Measurements from ENCODE around the gene TRAF3.

TRAF3 gene

GRCh38 chr14:102900631-102901571 lies 123.7 kb downstream of the TRAF3 start:
- no peak overlapping the region for H3K9ac ChIP-seq (ENCODE audit: insufficient read length, low read depth)
- no peak overlapping the region for H3K4me3 ChIP-seq (ENCODE audit: insufficient read length, low read depth)
- no peak for DNase-seq (ENCODE audit: low read depth, low spot score)
- no peaks in the 10 kb centered on the region; the same call in 1 of the 2 replicates for H3K9me3 ChIP-seq (ENCODE audit: insufficient read depth, low read length)
- peaks cover 46% of the 10 kb centered on the region for H3K36me3 ChIP-seq (ENCODE audit: insufficient read depth, insufficient read length, low read length)
- peaks cover 2% of the 10 kb centered on the region for H3K4me1 ChIP-seq (ENCODE audit: insufficient read depth, insufficient read length)
- TF ChIP-seq YY1 (IDR thresholded peaks at IDR 0.05; ENCODE audit: insufficient read depth, insufficient read length) (no peak), SUZ12 (IDR thresholded peaks at IDR 0.05; ENCODE audit: extremely low read depth, insufficient read depth, insufficient read length) (no peak), ZNF274 (IDR thresholded peaks at IDR 0.05; ENCODE audit: low read depth, low read length) (no peak)
- no peaks in the 10 kb centered on the region for H3K27me3 ChIP-seq (ENCODE audit: insufficient read depth, insufficient read length)

GRCh38 chr14:102901633-102902032 lies 124.4 kb downstream of the TRAF3 start:
- DNase-seq (ENCODE audit: low read depth, low spot score): no peak
- no peak for TF ChIP-seq ZNF274 (IDR thresholded peaks at IDR 0.05; ENCODE audit: low read depth, low read length)
- TF ChIP-seq YY1 (IDR thresholded peaks at IDR 0.05; ENCODE audit: insufficient read depth, insufficient read length): no peak
- TF ChIP-seq SUZ12 (IDR thresholded peaks at IDR 0.05; ENCODE audit: extremely low read depth, insufficient read depth, insufficient read length): no peak
- H3K4me3 ChIP-seq (ENCODE audit: insufficient read length, low read depth): no peak overlapping the region

GRCh38 chr14:102902086-102902485 lies 124.8 kb downstream of the TRAF3 start:
- H3K36me3 ChIP-seq (ENCODE audit: insufficient read depth, insufficient read length, low read length): peaks cover 53% of the 10 kb centered on the region
- no peak for DNase-seq (ENCODE audit: low read depth, low spot score)
- peaks cover 7% of the 10 kb centered on the region; the same call in 1 of the 2 replicates for H3K9me3 ChIP-seq (ENCODE audit: insufficient read depth, low read length)
- H3K27me3 ChIP-seq (ENCODE audit: insufficient read depth, insufficient read length): no peaks in the 10 kb centered on the region
- H3K4me3 ChIP-seq (ENCODE audit: insufficient read length, low read depth): no peak overlapping the region
- no peak for TF ChIP-seq ZNF274 (IDR thresholded peaks at IDR 0.05; ENCODE audit: low read depth, low read length)
- no peak for TF ChIP-seq SUZ12 (IDR thresholded peaks at IDR 0.05; ENCODE audit: extremely low read depth, insufficient read depth, insufficient read length)
- TF ChIP-seq YY1 (IDR thresholded peaks at IDR 0.05; ENCODE audit: insufficient read depth, insufficient read length): no peak
- no peak overlapping the region for H3K9ac ChIP-seq (ENCODE audit: insufficient read length, low read depth)
- H3K4me1 ChIP-seq (ENCODE audit: insufficient read depth, insufficient read length): peaks cover 2% of the 10 kb centered on the region

More at GRCh38 chr14:102901633-102902032, 124.4 kb downstream of the TRAF3 start:
- Histone ChIP-seq H3K36me3 (ENCODE audit: insufficient read depth, insufficient read length, low read length) (peaks cover 49% of the 10 kb centered on the region), H3K4me1 (ENCODE audit: insufficient read depth, insufficient read length) (peaks cover 2% of the 10 kb centered on the region), H3K27me3 (ENCODE audit: insufficient read depth, insufficient read length) (no peaks in the 10 kb centered on the region), H3K9me3 (ENCODE audit: insufficient read depth, low read length) (peaks cover 2% of the 10 kb centered on the region; the same call in 1 of the 2 replicates), H3K9ac (ENCODE audit: insufficient read length, low read depth) (no peak overlapping the region)

- no peak for DNase-seq (ENCODE audit: low read depth, low spot score)
- Histone ChIP-seq H3K27me3 (ENCODE audit: insufficient read depth, insufficient read length) (no peaks in the 10 kb centered on the region), H3K4me1 (ENCODE audit: insufficient read depth, insufficient read length) (peaks cover 2% of the 10 kb centered on the region), H3K9ac (ENCODE audit: insufficient read length, low read depth) (no peak overlapping the region), H3K4me3 (ENCODE audit: insufficient read length, low read depth) (no peak overlapping the region), H3K9me3 (ENCODE audit: insufficient read depth, low read length) (peaks cover 13% of the 10 kb centered on the region; the same call in 1 of the 2 replicates), H3K36me3 (ENCODE audit: insufficient read depth, insufficient read length, low read length) (peaks cover 53% of the 10 kb centered on the region)
- TF ChIP-seq SUZ12 (IDR thresholded peaks at IDR 0.05; ENCODE audit: extremely low read depth, insufficient read depth, insufficient read length) (no peak), YY1 (IDR thresholded peaks at IDR 0.05; ENCODE audit: insufficient read depth, insufficient read length) (no peak), ZNF274 (IDR thresholded peaks at IDR 0.05; ENCODE audit: low read depth, low read length) (no peak)
Measured at GRCh38 chr14:102902523-102903247, 125.4 kb downstream of the TRAF3 start.

GRCh38 chr14:102903248-102903888 lies 126.1 kb downstream of the TRAF3 start:
- no peak for DNase-seq (ENCODE audit: low read depth, low spot score)
- H3K9me3 ChIP-seq (ENCODE audit: insufficient read depth, low read length): peaks cover 14% of the 10 kb centered on the region; the same call in 1 of the 2 replicates
- no peak overlapping the region for H3K4me3 ChIP-seq (ENCODE audit: insufficient read length, low read depth)
- no peaks in the 10 kb centered on the region for H3K27me3 ChIP-seq (ENCODE audit: insufficient read depth, insufficient read length)
- peaks cover 50% of the 10 kb centered on the region for H3K36me3 ChIP-seq (ENCODE audit: insufficient read depth, insufficient read length, low read length)
- no peak for TF ChIP-seq SUZ12 (IDR thresholded peaks at IDR 0.05; ENCODE audit: extremely low read depth, insufficient read depth, insufficient read length)
- TF ChIP-seq ZNF274 (IDR thresholded peaks at IDR 0.05; ENCODE audit: low read depth, low read length): no peak
- no peak for TF ChIP-seq YY1 (IDR thresholded peaks at IDR 0.05; ENCODE audit: insufficient read depth, insufficient read length)
- H3K9ac ChIP-seq (ENCODE audit: insufficient read length, low read depth): no peak overlapping the region
- H3K4me1 ChIP-seq (ENCODE audit: insufficient read depth, insufficient read length): peaks cover 2% of the 10 kb centered on the region

GRCh38 chr14:102903889-102904512 lies 126.8 kb downstream of the TRAF3 start:
- DNase-seq (ENCODE audit: low read depth, low spot score): no peak
- no peak overlapping the region for H3K9ac ChIP-seq (ENCODE audit: insufficient read length, low read depth)
- H3K36me3 ChIP-seq (ENCODE audit: insufficient read depth, insufficient read length, low read length): peaks cover 50% of the 10 kb centered on the region
- H3K4me3 ChIP-seq (ENCODE audit: insufficient read length, low read depth): no peak overlapping the region
- no peaks in the 10 kb centered on the region for H3K27me3 ChIP-seq (ENCODE audit: insufficient read depth, insufficient read length)
- TF ChIP-seq ZNF274 (IDR thresholded peaks at IDR 0.05; ENCODE audit: low read depth, low read length): no peak
- no peak for TF ChIP-seq SUZ12 (IDR thresholded peaks at IDR 0.05; ENCODE audit: extremely low read depth, insufficient read depth, insufficient read length)
- no peak for TF ChIP-seq YY1 (IDR thresholded peaks at IDR 0.05; ENCODE audit: insufficient read depth, insufficient read length)
- H3K9me3 ChIP-seq (ENCODE audit: insufficient read depth, low read length): peaks cover 14% of the 10 kb centered on the region; the same call in 1 of the 2 replicates
- H3K4me1 ChIP-seq (ENCODE audit: insufficient read depth, insufficient read length): peaks cover 2% of the 10 kb centered on the region

Measured in NT2/D1 (cell line).